ENCODE results near the gene MCC. TPM values are rescaled to one million over a fixed set of nuclear protein-coding genes. Genes with fewer than 3 reads are reported as not detected.

Gene MCC
- total and polyA plus RNA-seq, 9 donors = 29.8 to 262 (median 108) TPM

- TF ChIP-seq CTCF (IDR thresholded peaks at IDR 0.05) (no peak), EP300 (IDR thresholded peaks at IDR 0.05) (no peak), POLR2A (IDR thresholded peaks at IDR 0.05) (no peak)
- no peaks in the 10 kb centered on the region for H3K27me3 ChIP-seq
- WGBS, 3 donors = 40 to 78% (median 69%) methylated on average over 1 of the region's 1 CpG
These were observed 154.8 kb downstream of the MCC start for GRCh38 chr5:113333411-113333810.

GRCh38 chr5:113331209-113331551 is 157.1 kb downstream of the MCC start:
- Histone ChIP-seq H3K27me3 (no peaks in the 10 kb centered on the region), H3K4me1 (ENCODE audit: insufficient read depth) (no peaks in the 10 kb centered on the region), H3K27ac (no peak overlapping the region), H3K36me3 (no peaks in the 10 kb centered on the region), H3K4me3 (no peak overlapping the region), H3K9me3 (no peaks in the 10 kb centered on the region)
- no peak for TF ChIP-seq POLR2A (IDR thresholded peaks at IDR 0.05)
- TF ChIP-seq EP300 (IDR thresholded peaks at IDR 0.05) = no peak
- TF ChIP-seq CTCF (IDR thresholded peaks at IDR 0.05) = no peak
- 79 to 88% (median 82%) methylated on average over 4 of the region's 4 CpGs for WGBS, 3 donors
- no peak for DNase-seq
- intact Hi-C loops (cut with DNase I) = loop anchor here in 2 of 4 donors (10.0 kb wide), 1 partner anchor 336 kb away; no protein-coding TSS in a partner anchor

More at GRCh38 chr5:113333411-113333810, 154.8 kb downstream of the MCC start:
- DNase-seq = no peak
- no peaks in the 10 kb centered on the region for H3K9me3 ChIP-seq
- H3K4me3 ChIP-seq = no peak overlapping the region
- intact Hi-C loops (cut with DNase I) = loop anchor here in 2 of 4 donors (10.0 kb wide), 1 partner anchor 339 kb away; no protein-coding TSS in a partner anchor
- H3K4me1 ChIP-seq (ENCODE audit: insufficient read depth) = peaks cover 3% of the 10 kb centered on the region
- H3K27ac ChIP-seq = no peak overlapping the region
- no peaks in the 10 kb centered on the region for H3K36me3 ChIP-seq

GRCh38 chr5:113330533-113331208 is 157.6 kb downstream of the MCC start:
- H3K27me3 ChIP-seq = no peaks in the 10 kb centered on the region
- H3K27ac ChIP-seq = no peak overlapping the region
- H3K9me3 ChIP-seq = no peaks in the 10 kb centered on the region
- H3K36me3 ChIP-seq = no peaks in the 10 kb centered on the region
- WGBS, 3 donors = 40 to 44% (median 41%) methylated on average over 4 of the region's 4 CpGs
- no peaks in the 10 kb centered on the region for H3K4me1 ChIP-seq (ENCODE audit: insufficient read depth)
- no peak for TF ChIP-seq POLR2A (IDR thresholded peaks at IDR 0.05)
- TF ChIP-seq CTCF (IDR thresholded peaks at IDR 0.05) = peak in 1 of 3 donors; percentile 23
- TF ChIP-seq EP300 (IDR thresholded peaks at IDR 0.05) = no peak
- H3K4me3 ChIP-seq = no peak overlapping the region
- intact Hi-C loops (cut with DNase I) = loop anchor here in 2 of 4 donors (10.0 kb wide), 1 partner anchor 336 kb away; no protein-coding TSS in a partner anchor
- DNase-seq = no peak

- no peak for TF ChIP-seq EP300 (IDR thresholded peaks at IDR 0.05)
- TF ChIP-seq CTCF (IDR thresholded peaks at IDR 0.05) = no peak
- no peak for TF ChIP-seq POLR2A (IDR thresholded peaks at IDR 0.05)
- no peaks in the 10 kb centered on the region for H3K9me3 ChIP-seq
- intact Hi-C loops (cut with DNase I) = loop anchor here in 2 of 4 donors (10.0 kb wide), 1 partner anchor 335 kb away; no protein-coding TSS in a partner anchor
These were observed 158.3 kb downstream of the MCC start for GRCh38 chr5:113329981-113330380.

More at GRCh38 chr5:113329981-113330380, 158.3 kb downstream of the MCC start:
- H3K27ac ChIP-seq = no peak overlapping the region
- no peak for DNase-seq
- no peak overlapping the region for H3K4me3 ChIP-seq
- no peaks in the 10 kb centered on the region for H3K27me3 ChIP-seq
- no peaks in the 10 kb centered on the region for H3K4me1 ChIP-seq (ENCODE audit: insufficient read depth)
- H3K36me3 ChIP-seq = no peaks in the 10 kb centered on the region
- WGBS, 3 donors = 66 to 90% (median 70%) methylated on average over 2 of the region's 2 CpGs

All from ovary (tissue), 9 donors.